Pancreas (tissue), 10 donors: ENCODE results near the gene DNASE1L1. TPM values are rescaled to one million over a fixed set of nuclear protein-coding genes. Genes with fewer than 3 reads are reported as not detected.

ENCODE experiments used
- ATAC-seq, 4 donors: fragments of 200-7000 bp; cut with Tn5 transposase; one replicate each; pipeline versions ENCODE4 v1.8.0 to v1.9.1; 2020; ENCODE audit warnings: mild to moderate bottlenecking in 4 of 4, moderate library complexity in 4 of 4
- DNase-seq, 6 donors: peaks; one replicate each; pipeline ENCODE4 v3.0.0-alpha.2; 2020
- FAIRE-seq: peaks from 2 replicates; lab custom pipeline; 2012; peaks lifted over from hg19 to GRCh38; lab: Jason Lieb, UNC
- H3K27ac ChIP-seq, 4 donors: fragments of 200-600 bp; sonication (generic); 1 replicate in 3 of 4; 2 replicates in 1 of 4; pipeline versions ENCODE4 v1.5.0 to v1.8.0; 2020
- H3K27me3 ChIP-seq, 4 donors: fragments of 200-600 bp; one replicate each; pipeline ENCODE4 v1.8.0; 2021
- H3K36me3 ChIP-seq, 3 donors: fragments of 200-600 bp; sonication (generic) in 1 of 3; one replicate each; pipeline versions ENCODE4 v1.5.0 to v1.8.0; 2020 to 2021
- H3K4me1 ChIP-seq, 3 donors: fragments of 200-600 bp; one replicate each; pipeline ENCODE4 v1.8.0; 2021
- H3K4me3 ChIP-seq, 4 donors: fragments of 200-600 bp; sonication (generic) in 2 of 4; one replicate each; pipeline versions ENCODE4 v1.5.0 to v1.8.0; 2020 to 2021
- H3K9me3 ChIP-seq, 4 donors: fragments of 200-600 bp; one replicate each; pipeline ENCODE4 v1.8.0; 2021
- CTCF ChIP-seq, 4 donors: fragments of 200-600 bp; sonication (generic) in 3 of 4; IDR thresholded peaks; one replicate each; pipeline versions ENCODE4 v1.5.0 to v1.8.0; 2021; ENCODE audit warnings: antibody characterized with exemption in 4 of 4
- WGBS, 2 donors: extraction: QIAGEN DNeasy Blood & Tissue Kit; methylation state at CpG; one replicate each; pipeline ENCODE4 v1.1.7; 2013; 5-methylcytosine and 5-hydroxymethylcytosine counted together
- intact Hi-C, 3 donors: fragments of 100-400 bp; cut with DNase I; formaldehyde crosslinking; loops; one replicate each; pipeline versions ENCODE4 v1.11.1 to v1.14.2; 2022
- polyA plus RNA-seq, 2 donors: library from polyadenylated mRNA; stranded (reverse); fragments of 200-250 nt; gene quantifications; one replicate each; pipeline ENCODE4 v1.2.3, GENCODE V29; 2013
- total RNA-seq, 6 donors: library from RNA; stranded (reverse); fragmentation: NEBNext Ultra II Directional in 4 of 6; extraction: Animal tissue kit (Norgen Biotek cat#: 25700) in 4 of 6; gene quantifications; one replicate each; pipeline versions ENCODE4 v1.2.1 to v1.2.4, GENCODE V29; 2021 to 2023
- donor health status: healthy with polysubstance abuse.
- donor health status: DM: no; HTN: no; CAD: no; lungs with moderate emphysema.
- donor health status: DM: no; HTN: no; CAD: no.
- donor health status: control.
- donor health status: control.
- donor health status: Bipolar disorder and iron deficiency.
- donor health status: DM: yes; HTN: yes; CAD: no.
- donor health status: DM: no; HTN: no; CAD: no.
- donor health status: DM: no; HTN: no; CAD: no.
- donor health status: DM: yes; HTN: yes; CAD: no.

DNASE1L1 gene
- total and polyA plus RNA-seq, 8 donors: 5.1 to 16.5 (median 9.4) TPM

DNA sequence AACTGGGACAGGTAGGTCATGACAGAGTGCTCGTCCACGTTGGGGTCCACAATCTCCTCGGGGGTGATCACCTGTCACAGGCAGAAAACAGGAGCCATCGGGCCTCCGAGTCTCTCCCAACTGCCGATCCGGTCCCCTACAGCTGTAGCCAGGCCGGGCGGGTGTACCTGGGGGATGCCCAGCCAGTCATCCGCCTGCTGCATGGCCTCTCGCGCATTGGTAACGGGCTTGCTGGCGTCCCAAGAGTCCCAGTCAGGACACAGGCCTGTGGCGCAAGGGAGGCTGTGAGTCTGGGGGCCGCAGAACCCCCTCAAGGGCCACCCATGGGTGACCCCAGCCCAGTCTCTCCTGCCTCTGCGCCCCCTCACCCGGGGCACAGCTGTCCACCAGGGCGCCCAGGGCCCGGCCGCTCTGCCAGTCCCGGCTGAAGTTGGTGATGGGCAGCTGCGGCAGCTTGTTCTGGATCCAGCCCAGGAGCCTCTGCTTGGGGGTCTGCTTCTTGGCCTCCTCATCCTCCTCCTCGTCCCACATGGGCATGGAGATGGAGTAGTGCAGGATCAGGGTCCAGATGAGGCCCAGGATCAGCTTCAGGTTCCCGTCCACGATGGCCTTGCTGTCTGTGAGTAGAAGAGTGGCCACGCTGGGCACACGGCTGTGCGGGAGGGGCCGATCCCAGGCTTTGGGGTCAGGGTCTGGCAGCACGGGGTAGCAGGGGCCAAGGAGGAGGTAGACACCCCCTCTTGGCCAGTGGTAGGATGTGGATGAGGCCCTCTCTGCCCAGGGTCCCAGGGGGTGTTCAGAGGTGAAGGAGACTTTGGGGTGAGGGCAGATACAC lies 41.4 kb downstream of the DNASE1L1 start:
- intact Hi-C loops: no loop called here
- H3K4me1 ChIP-seq: no peaks in the 10 kb centered on the region
- H3K4me3 ChIP-seq: no peak overlapping the region
- H3K27ac ChIP-seq: peak overlapping the region in 2 of 4 donors; percentile 72 to 81
- H3K27me3 ChIP-seq: no peaks in the 10 kb centered on the region
- FAIRE-seq (no peak), DNase-seq (no peak), ATAC-seq (no peak)
- H3K36me3 ChIP-seq: peaks cover 0 to 8% (median 0%) of the 10 kb centered on the region in 3 donors
- WGBS, 2 donors: 90% methylated on average over 31 of the region's 31 CpGs
- no peaks in the 10 kb centered on the region for H3K9me3 ChIP-seq
- no peak for TF ChIP-seq CTCF (IDR thresholded peaks at IDR 0.05)

DNA sequence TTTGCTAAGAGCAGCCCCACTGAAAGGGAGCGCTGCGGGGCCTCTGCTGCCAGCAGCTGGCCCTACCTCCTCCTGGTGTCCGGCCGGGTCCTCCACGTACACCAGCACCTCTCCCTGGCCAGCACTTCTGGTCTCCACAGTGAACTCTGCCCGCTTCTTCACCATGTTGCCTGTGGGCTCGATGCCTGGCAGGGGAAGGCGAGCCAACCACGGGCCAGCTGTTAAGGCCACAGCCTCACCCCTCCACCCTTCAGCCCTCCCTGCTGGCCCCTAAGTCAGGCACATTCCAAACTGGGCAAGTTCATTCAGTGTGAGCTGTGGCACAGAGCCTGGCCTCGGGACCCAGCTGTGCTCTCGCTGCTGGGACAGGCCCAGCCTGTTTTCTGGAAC lies 42.4 kb downstream of the DNASE1L1 start:
- Histone ChIP-seq H3K4me1 (no peaks in the 10 kb centered on the region), H3K36me3 (peaks cover 0 to 8% (median 0%) of the 10 kb centered on the region in 3 donors), H3K9me3 (no peaks in the 10 kb centered on the region), H3K4me3 (no peak overlapping the region), H3K27me3 (no peaks in the 10 kb centered on the region), H3K27ac (no peak overlapping the region)
- 89% methylated on average over 10 to 11 of the region's 11 CpGs for WGBS, 2 donors
- intact Hi-C loops: no loop called here
- TF ChIP-seq CTCF (IDR thresholded peaks at IDR 0.05): no peak
- ATAC-seq (no peak), FAIRE-seq (no peak), DNase-seq (no peak)

DNA sequence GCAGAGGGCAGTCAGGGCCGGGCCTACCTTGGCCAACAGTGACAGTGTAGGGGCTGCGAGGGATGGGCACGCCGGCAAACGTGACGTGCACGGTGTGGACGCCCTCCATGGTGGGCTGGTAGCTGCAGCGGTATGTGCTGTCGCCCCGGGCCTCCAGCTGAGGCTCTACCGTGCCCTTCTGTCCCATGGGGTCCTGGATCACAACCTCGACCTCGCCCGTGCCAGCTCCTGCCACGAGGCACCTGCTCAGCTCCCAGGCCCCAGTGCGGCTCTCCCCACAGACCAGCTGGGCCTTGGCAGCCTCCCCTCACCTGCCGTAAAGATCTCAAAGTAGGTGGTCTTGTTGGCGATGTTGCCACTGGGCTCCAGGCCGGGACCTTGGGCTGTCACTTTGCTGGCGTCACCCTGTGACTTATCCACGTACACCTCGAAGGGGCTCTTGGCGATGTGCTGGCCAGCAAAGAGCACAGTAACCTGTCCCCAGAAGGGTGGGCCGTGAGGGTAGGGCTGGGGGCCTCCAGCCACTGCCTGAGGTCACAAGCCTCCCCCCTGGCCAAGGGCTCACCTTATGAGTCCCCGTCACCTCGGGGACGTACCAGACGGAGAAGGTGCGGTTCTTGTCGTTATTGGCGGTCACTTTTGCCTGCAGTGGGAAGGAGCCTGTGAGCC lies 42.9 kb downstream of the DNASE1L1 start:
- intact Hi-C loops: no loop called here
- FAIRE-seq: no peak

GRCh38 chrX:154365052-154365600 lies 43.9 kb downstream of the DNASE1L1 start:
- DNase-seq (no peak), FAIRE-seq (no peak), ATAC-seq (no peak)
- intact Hi-C loops: no loop called here
- Histone ChIP-seq H3K4me3 (no peak overlapping the region), H3K27me3 (no peaks in the 10 kb centered on the region), H3K36me3 (peaks cover 0 to 8% (median 0%) of the 10 kb centered on the region in 3 donors), H3K9me3 (no peaks in the 10 kb centered on the region), H3K27ac (no peak overlapping the region), H3K4me1 (no peaks in the 10 kb centered on the region)
- 76 to 85% methylated on average over 18 to 20 of the region's 20 CpGs for WGBS, 2 donors
- TF ChIP-seq CTCF (IDR thresholded peaks at IDR 0.05): no peak

More for the DNA sequence above, 42.9 kb downstream of the DNASE1L1 start:
- Histone ChIP-seq H3K27me3 (no peaks in the 10 kb centered on the region), H3K4me1 (no peaks in the 10 kb centered on the region), H3K9me3 (no peaks in the 10 kb centered on the region), H3K36me3 (peaks cover 0 to 8% (median 0%) of the 10 kb centered on the region in 3 donors), H3K4me3 (no peak overlapping the region), H3K27ac (no peak overlapping the region)
- DNase-seq (no peak), ATAC-seq (no peak)
- WGBS, 2 donors: 87 to 89% methylated on average over 32 of the region's 32 CpGs
- no peak for TF ChIP-seq CTCF (IDR thresholded peaks at IDR 0.05)
